Left forelimb (tissue), 1 donor: ENCODE data around the gene FKBP5.
"Not testable (repeated sequence)": the region's sequence is repeated elsewhere in the genome, so short reads cannot be mapped to it uniquely, and the experiment has no call there.

Experiments
- DNase-seq: peaks from one replicate; pipeline ENCODE4 v3.0.0-alpha.2; 2018; ENCODE audit warnings: low spot score

The FKBP5 gene

DNA sequence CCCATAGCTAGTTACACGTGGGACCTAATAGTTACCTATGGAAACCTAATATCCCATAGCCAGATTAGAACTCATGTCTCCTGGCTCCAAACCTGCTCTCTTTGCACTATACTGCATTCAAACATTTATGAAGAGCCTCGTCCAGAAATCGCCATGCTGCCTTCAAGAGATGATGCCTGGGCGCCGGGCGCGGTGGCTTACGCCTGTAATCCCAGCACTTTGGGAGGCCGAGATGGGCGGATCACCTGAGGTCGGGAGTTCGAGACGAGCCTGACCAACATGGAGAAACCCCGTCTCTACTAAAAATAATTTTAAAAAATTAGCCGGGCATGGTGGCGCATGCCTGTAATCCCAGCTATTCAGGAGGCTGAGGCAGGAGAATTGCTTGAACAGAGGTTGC lies 1.3 kb upstream of the FKBP5 start:
- DNase-seq: not testable (repeated sequence)

DNA sequence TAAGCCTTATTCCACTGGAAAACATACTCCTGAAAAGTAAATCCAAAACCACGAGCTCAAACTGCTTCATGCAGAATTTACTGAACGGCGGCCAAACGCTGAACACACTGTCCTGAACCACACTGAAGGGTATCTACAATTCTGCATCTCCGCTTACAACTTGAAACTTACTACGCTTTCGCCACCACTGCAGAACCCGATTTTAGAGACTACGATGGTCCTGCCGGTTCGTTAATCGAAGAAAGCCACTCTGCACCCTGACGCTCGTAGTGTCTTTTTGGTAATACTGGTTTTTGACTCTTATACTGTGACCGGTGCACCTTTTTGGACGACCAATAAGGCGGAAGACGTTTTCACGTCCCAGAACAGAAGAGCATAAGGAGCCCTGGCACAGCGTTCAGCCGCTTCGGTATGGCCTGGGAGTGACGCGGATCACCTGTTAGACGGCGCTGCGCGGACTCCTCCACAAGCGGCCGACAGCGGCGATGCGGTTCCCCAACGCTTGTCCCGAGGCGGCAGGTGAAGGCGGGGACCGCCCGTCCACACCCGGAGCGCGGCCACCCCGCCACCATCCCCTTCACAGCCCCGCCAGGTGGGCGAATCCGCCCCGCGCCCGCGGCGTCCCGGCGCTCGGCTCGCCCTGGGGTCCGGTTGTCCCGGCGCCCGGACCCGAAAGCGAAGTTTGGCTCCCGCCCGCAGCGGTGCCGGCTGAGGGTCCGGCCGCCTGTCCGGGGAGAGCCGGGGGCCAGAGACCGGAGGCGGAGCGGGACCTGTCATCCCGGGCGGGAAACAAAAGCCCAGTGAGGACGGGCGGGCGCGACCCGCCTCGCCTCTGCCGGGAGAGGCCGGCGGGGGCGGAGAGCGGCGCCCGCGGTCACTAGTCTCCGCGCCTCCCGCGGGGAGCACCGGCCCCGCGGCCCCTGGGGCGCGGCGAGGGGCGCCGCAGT lies 784 bp downstream of the FKBP5 start:
- DNase-seq: peak; percentile 73

DNA sequence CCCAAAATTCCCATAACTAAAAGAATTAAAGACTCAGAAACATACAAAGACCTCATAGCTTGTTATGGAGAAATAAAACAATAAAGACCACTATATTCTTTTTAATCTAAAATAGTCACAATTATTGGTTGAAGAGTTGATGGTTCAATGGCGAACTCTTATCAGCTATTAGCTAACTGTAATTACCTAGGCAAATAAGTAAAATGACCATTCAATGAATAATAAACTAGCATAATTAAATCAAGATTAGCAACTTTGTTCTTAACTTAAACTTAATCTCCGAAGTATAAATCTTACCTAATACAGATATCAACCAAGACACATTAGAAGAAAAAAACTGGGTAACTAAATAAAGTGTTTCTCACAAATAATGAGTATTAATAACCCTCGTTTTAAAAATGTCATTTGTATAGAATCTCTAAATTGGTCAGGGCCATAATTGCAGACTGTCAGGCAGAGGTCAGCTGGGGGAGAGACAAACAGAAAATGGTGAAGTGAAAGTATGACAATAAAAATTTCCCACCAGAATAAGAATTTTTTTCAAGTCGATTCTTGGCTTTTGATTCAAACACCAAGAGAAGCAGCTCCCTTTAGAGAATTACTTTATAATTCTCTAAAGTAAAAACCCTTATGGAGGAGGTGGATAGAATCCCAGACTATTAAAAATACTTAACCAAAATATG lies 1.7 kb downstream of the FKBP5 start:
- no peak for DNase-seq

DNA sequence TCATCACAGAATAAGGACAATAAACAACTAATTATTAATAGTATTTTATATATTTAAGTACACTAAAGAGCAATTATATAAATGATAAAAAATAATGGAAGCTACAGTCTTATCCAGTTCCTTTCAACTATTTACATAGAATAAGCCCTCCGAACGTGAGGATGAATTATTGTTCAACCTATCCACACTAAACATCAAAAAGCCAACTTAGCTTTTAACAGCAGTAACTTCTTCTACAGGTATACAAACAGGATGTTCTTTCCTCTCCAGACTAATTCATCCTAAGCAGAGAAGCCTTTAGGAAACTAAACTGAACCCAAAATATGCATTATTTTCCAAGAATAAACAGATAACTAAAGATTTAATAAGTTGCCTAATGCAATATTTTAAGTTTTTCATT lies 2.3 kb downstream of the FKBP5 start:
- no peak for DNase-seq

- no peak for DNase-seq
Measured at GRCh38 chr6:35683267-35683666, 5.4 kb downstream of the FKBP5 start.

GRCh38 chr6:35681298-35681697 lies 7.4 kb downstream of the FKBP5 start:
- no peak for DNase-seq

DNA sequence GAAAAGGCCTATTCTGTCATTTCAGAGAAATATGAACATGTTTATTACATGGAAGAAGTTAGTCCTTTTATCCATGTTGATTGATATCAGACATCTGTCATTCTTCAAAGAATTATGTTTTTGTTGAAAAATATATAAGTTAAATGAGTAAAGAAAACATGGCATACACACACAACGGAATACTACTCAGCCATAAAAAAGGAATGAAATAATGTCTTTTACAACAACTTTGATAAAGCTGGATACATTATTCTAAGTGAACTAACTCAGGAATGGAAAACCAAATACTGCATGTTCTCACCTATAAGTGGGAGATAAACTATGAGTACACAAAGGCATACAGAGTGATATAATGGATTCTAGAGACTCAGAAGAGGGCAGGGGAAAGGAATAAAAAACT lies 9.3 kb downstream of the FKBP5 start:
- DNase-seq: no peak

- DNase-seq: no peak
Measured at GRCh38 chr6:35678814-35679213, 9.9 kb downstream of the FKBP5 start.

- no peak for DNase-seq
Measured at GRCh38 chr6:35678021-35678654, 10.6 kb downstream of the FKBP5 start.

GRCh38 chr6:35677456-35677855 lies 11.3 kb downstream of the FKBP5 start:
- no peak for DNase-seq

- no peak for DNase-seq
Measured at GRCh38 chr6:35675871-35676459, 12.8 kb downstream of the FKBP5 start.

GRCh38 chr6:35674594-35674993 lies 14.1 kb downstream of the FKBP5 start:
- DNase-seq: no peak

GRCh38 chr6:35673755-35674154 lies 15.0 kb downstream of the FKBP5 start:
- DNase-seq: no peak

GRCh38 chr6:35673284-35673666 lies 15.4 kb downstream of the FKBP5 start:
- not testable (repeated sequence) for DNase-seq

- not testable (repeated sequence) for DNase-seq
Measured at GRCh38 chr6:35670453-35670852, 18.3 kb downstream of the FKBP5 start.

GRCh38 chr6:35669451-35670045 lies 19.2 kb downstream of the FKBP5 start:
- no peak for DNase-seq

DNA sequence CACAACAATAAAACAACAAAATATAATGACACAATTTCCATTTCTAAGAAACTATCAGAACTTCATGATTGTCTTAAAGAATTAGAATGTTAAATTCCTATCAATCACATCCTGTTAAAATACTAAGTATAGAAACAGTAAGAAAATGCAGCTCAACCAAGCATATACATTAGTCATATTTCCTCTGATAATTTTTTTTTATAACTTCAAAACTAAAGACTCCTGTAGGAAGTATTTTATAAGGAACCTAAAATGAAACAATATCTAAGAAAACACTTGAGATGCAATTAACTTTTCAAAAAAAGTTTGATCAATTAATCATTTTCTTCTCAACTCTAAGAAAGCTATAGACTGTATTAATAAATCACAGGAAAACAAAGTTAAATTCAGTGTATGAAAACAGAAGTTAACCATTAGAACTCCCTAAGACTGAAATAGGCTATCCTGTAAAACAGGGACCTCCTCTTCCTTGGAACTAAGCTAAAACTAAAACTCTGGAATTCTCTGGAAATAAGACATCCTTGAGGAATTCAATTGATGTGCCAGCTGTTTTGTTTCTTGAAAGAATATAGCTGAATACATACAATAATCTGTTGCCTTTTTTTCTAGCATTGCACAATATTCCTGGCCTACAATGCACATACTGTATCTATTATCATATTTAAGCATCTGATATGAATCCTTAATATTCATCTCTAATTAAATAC lies 19.8 kb downstream of the FKBP5 start:
- DNase-seq: no peak

GRCh38 chr6:35668096-35668495 lies 20.6 kb downstream of the FKBP5 start:
- DNase-seq: no peak

DNA sequence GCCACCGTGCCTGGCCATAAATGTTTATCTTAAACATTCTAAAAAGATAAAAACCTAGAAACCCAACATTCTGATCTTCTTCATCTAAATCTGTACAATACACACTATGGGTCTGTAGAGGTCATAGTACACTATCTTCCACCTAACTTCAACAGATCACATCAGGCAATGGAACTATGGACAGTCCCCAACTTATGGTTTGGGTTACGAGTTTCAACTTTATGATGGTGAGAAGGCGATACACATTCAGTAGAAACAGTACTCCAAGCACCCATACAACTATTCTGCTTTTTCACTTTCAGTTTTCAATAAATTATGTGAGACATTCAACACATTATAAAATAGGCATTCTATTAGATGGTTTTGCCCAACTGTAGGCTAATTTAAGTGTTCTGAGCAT lies 23.1 kb downstream of the FKBP5 start:
- no peak for DNase-seq

- no peak for DNase-seq
Measured at GRCh38 chr6:35664945-35665344, 23.8 kb downstream of the FKBP5 start.

GRCh38 chr6:35663447-35664235 lies 25.1 kb downstream of the FKBP5 start:
- no peak for DNase-seq
